GF-D8 (cell line): ENCODE measurements around the gene ZNF385D.
"Not testable (repeated sequence)": the region's sequence is repeated elsewhere in the genome, so short reads cannot be mapped to it uniquely, and the experiment has no call there.

Experiments
- DNase-seq: peaks from one replicate; lab custom pipeline; 2025; lab: John Stamatoyannopoulos, UW

Gene ZNF385D

DNA sequence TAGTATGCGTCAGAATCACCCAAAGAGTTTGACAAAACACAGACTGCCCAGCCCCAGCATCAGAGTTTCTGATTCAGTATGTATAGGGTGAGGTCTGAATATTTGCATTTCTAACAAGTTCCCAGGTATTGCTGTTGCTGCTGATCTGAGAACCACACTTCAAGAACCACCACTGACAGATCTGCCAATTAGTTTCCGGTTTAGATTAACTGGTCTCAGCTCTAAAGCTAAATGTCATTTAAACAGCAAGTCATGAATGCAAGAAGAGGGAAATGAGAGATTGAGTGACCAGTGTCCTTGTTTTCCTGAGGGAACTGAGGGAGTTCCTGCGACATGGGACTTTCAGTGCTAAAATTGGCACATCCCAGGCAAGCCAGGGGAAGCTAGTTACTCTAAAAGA lies 305.0 kb downstream of the ZNF385D start:
- no peak for DNase-seq

DNA sequence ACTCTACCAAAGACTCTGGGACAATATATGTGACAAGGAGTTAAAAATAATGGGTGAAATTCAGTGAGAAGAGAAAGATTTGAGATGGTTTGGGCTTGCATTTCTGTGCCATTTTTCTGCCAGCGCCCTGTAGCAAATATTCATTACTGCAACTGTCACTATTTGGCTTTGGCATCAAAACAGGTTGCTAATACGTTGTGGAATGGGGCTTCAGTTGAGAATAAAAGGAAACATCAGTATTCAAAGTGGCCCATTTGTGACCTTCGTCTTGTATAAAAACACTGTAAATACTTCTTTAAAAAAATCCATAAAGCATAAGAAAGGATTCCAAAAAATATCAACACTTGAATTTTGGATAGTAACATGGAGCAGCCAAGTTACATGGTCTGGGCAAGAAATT lies 309.2 kb downstream of the ZNF385D start:
- DNase-seq: no peak

DNA sequence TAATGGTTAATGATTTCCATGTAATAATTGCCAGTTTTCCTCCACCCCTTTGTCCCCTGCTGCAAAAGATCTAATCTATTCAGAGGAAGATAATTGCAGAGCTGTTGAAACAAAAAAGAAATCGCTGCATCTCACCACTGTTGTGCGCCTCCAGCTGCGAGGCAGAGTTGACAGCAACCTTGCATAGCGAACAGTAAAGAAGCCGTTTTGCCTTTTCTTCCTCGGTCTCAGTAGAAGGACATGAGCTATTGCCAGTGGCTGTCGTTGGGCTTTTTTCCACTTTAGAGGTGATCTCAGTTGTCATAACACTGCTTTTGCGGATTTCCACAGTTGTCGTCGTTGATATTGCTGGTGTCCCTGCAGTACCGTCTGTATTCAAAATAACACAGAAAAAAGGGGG lies 314.2 kb downstream of the ZNF385D start:
- DNase-seq: no peak

DNA sequence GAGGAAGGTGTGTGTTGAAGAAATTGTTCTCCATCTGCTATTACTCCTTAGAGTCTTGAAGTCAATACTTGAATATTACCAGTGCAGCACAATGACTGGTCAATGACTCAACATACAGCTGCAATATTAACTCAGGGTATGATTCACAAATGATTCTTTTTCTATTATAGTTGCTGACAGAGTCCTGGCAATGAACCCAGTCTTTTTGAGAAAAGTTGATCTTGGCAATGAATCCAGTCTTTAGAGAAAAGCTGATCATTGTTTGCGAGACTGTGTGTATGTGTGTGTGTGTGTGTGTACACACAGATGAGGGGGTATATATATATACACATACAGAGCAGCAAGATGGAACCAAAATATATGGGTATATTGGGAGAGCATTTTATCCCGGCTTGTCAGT lies 315.1 kb downstream of the ZNF385D start:
- no peak for DNase-seq

DNA sequence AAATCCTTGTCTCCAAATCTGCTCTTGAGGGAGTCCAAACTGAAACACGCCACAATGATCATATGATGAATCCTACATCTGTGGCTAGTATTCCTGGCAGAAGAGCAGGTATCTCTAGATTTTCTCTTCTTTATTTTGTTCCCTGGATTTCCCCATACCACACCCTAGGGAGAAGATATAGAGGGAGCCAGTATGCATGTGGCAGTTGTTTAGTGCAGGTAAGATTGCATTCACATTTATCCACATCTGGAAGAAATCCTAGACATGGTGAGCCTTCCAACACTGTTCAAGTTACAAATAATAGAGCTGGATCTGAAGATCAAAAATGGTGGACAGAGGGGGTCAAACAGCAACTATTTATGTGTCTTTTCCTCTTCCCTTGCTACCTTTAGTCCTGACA lies 316.7 kb downstream of the ZNF385D start:
- no peak for DNase-seq

DNA sequence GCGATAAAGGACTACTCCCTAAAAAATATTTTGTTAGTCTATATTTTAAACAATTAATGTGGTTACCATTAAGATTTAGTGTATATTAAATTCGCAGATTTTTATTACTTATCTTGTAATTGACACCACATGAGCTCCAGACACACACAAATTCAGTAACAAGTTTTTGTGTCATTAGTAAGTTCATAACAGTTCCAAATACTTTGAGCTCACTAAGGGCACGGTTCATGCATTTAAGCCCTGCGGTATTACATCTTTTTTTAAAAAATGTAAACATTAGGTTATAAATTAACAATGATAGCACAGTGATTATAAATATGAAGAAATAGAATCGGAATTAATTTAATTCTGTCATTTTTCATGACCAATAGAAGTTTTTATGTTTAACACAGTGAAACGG lies 317.3 kb downstream of the ZNF385D start:
- no peak for DNase-seq

DNA sequence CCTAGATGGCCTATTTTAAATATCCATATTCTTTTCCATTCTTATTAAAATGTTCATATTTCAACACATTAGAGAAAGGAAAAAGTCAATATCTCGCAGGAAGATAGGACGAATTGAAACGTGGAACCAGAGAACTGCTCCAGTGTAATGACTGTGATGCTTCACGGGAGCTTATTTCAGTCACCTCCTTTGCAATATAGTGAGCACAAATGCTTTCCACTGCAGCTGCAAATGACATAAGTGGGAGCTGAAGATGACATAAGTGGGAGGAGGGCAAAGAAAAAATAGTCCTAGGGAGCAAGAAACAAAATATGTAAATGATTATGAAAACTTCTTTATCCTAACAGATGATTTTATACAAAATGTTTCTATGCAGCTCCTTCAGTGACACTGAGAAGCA lies 324.1 kb downstream of the ZNF385D start:
- no peak for DNase-seq

DNA sequence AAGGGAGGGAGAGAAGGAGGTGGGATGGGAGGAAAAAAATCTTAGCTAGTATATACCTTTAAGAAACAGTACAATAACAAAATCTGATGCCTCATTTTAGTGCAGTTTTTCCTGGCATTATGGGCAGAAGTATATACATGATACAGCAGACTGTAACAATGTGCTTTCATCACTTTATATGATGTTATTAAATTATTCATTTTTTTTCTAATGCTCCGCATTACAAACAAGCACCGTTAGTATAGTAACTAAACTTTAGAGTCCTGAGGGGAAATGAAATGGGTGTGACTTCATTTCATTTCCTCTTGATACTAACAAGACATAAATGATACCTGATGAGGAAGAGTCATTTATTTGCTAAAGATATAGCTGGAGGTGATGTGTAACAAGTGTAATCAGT lies 325.3 kb downstream of the ZNF385D start:
- no peak for DNase-seq

DNA sequence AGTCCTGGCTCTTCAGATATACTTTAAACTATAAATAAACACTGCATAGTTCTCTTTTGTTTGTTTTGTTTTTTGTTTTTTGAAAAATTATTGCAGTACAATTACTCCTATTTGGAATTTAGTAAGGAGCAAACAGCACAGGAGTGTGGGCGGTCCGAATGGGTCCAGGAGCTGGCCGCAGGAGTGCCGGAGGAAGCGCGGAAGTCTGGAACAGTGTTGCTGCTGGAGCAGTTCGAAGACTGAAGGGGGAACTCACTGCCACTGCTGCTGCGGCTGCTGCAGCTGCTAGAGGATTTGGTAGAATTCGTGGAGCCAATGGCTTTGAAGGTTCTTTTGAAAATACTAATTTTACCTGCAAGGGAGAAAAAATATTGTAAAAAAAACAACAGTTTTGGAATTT lies 329.9 kb downstream of the ZNF385D start:
- no peak for DNase-seq

DNA sequence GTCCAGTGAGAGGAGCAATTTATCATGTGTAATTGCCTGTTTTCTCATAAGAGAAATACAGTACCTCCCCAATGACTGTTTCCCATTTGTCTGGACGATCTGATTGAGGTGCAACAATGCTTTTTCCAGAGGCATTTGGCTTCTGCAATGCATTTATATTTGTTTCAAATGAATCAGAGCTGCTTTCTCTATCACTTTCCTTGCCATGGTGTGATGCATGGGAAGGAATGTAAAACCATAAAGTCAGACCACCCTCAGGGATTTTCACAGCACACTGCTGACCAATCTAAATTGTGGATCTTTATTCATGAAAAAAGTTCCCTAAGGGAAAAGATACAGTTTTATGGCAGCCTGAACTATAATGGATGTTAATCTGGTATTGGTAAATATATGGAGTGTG lies 333.0 kb downstream of the ZNF385D start:
- DNase-seq: no peak

DNA sequence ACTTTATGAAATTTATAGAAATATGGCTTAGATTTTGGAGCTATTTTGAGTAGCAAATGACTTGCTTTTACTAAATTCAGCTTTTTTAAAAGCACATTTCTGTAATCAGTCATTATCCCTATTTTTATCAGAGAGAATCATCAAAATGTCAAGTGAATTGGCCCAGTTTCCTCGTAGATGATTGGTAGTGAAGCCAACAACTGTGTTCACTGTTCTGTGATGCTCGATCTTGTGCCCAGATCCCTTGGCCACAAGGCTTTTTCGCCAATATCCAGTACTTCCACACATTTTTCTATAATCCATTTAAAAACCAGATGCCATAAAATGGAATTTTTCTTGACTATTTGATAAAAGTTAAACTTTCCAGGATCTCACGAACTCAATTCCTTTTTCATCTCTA lies 336.5 kb downstream of the ZNF385D start:
- no peak for DNase-seq

DNA sequence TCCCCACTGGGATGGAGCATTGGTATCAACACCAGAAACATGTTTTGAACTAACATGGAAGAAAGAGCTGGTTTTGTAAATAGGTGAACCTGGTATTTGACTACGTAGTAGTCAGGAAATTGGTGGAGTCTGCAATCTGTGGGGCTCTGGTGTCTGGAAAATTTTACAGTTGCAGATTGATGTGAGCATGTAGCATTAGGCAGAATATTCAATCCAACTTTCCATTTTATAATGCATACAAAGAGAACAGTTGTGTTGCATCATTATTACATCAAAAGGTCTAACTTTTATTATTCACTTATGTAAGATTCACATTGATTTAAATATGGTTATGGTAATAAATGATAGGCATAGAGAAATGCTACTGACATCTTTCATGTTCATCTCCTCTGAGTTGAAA lies 340.0 kb downstream of the ZNF385D start:
- DNase-seq: no peak

DNA sequence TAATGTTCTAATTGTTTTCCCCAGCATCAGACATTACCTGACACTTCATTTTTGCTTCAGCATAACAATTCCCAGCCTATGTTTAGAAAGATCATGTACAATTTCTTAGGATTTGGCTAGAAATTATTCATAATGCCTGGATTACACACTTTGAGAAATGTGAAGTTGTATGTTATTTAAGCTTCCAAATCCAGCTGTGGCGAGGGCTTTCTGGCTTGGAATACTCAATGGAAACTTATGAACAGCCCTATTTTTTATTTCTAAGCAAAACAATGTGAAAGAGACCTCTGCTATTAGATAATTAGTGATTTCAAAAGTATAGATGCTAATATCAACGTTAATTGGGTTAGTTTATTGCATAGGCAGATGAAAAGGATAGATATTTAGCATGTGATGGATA lies 341.6 kb downstream of the ZNF385D start:
- no peak for DNase-seq

DNA sequence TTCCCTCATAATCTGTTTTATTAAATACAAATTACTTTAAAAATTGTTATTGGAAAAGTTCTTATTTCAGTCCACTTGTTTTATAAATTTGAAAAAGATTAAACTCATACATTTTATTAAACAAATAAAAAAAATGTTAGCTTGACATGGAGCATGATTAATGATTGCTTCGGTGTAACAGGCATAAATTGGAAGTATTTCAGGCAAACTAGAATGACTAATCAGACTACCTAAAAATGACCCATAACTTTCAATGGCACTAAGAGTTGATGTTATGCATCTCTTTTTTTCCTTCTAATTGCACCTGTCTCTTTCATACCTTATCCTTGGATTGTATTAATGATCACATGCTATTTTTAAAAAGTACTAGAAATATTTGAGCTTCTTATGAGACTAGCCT lies 343.3 kb downstream of the ZNF385D start:
- no peak for DNase-seq

DNA sequence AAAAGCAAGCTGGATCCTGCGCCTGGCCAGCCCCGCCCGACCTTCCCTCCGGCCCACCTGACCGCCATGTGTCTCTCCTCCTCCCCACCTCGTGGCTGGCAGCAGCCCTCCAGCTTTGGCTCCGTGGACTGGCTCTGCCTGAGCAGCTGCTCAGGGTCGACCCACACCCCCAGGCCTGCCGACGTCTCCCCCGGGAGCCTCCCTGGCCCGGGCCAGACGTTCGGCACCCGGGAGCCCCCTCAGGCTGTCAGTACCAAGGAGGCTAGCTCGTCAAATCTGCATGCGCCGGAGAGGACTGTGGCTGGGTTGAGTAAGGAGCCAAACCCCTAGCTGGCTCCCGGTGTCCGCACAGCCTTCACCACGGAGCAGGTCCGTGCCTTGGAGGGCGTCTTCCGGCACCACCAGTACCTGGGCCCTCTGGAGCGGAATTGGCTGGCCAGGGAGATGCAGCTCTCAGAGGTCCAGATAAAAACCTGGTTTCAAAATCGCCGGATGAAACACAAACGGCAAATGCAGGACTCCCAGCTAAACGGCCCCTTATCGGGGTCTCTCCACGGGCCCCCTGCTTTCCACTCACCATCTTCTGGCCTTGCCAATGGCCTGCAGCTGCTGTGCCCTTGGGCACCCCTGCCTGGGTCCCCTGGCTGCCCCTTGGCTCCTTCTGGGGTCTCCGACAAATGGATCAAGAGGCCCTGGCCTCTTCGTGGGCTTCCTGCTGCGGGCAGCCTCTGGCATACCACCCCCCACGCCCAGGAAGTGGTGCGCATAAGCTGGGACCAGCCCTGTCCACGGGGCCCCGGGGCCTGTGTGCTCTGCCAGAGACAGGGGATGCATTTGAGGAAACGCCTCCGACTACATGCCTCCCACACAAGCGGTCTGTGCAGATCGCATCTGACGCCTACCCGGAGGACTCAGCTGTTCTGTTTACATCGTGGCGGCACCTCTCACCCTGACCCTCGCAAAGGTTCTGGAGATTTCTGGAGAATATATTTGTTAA lies 345.0 kb downstream of the ZNF385D start:
- DNase-seq: no peak

DNA sequence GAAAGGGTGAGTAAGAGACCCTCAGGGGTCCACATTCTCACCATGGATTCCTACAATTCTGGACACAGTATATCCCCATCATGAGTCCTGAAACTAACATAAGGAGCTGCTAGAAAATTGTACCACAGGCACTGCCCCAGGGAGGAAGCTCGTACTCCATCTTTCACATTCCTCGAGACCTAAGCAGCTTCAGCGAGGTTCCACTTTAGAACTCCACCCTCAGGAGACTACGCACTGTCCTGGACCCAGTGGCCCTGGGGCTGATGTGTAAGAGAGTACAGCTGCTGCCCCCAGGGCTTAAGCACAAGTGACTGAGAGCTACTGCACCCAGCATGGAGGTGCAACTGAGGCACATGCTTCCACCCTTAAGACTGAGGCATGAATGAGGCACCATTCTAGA lies 352.5 kb downstream of the ZNF385D start:
- DNase-seq: no peak

DNA sequence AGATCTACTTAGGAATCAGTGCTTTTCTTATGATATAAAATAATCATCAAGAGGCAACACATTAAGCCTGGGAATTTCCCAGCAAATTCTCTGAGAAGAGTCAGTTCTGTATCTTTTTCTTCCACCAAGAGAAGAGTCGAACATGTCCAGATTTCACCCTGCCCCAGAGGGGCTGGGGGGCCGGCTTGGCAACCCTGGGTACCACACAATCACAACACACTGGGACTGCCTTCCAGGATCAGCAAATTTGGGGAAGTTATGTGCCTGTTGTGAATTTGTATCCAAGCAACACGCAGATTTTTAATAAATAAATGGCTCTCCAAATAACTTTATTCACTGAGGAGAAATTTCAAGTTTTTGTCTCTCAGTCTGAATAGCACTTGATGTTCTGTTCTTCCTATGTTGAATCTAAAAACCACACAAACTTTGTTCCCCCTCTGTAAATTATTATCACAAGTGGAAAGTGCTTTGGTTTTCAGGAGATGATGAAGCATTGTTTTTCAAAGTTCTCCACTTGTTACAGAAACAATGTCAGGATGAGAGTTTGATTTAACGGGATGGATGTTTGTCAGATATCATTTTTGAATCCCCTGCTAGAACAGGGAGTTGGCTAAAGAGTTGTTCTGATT lies 357.2 kb downstream of the ZNF385D start:
- DNase-seq: no peak

DNA sequence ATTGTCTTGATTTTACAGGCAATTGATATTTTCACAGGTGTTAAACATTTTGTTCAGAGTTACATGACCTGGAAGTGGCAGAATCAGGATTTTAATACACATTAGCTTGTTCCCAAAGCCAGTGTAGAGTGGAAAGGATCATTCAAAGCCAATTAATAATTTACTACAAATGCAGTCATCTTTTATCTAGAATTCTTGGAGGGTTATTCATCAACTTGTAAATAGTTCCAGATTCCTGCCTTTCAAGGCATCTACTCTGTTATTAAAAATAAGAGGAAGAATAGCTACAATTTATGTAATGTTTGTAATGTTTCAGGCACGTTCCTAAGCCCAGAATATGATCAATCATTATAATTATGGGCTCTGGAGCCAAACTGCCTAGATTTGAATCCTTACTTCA lies 358.5 kb downstream of the ZNF385D start:
- no peak for DNase-seq

DNA sequence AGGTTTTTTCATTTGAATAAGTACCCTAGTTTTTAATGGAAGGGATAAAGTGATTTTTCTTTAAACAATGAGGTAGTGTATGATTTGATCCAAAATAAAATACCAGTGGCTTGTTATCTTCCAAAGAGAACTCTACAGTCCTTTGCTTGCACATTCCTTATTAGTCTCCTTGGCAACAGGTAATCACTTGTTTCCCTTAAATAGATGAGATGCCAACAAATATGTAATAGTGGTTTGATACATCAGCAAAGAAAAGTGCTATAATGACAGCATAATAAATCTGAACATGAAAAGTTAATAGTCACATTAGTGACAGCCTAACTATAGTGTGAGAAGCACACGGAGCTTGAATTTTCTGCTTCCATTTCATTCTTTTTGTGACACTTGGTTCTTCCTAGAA lies 360.2 kb downstream of the ZNF385D start:
- DNase-seq: no peak

DNA sequence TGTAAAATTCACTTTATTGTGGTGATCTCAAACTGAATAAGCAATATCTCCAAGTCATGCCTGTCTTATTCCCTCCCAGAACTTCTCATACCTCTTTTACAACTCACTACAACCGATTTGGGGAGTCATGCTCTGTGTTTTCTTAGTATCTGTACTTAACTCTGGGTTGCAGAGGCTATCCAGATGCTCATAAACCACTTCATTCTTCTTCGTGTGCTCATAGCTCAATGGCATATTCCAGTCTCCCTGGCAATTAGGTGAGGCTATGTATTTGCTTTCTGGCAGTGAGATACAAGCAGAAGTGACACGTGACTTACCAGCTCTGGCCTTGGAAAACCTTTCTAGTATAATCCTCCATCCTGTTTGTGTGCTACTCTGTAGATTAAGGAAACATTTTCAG lies 360.9 kb downstream of the ZNF385D start:
- no peak for DNase-seq

DNA sequence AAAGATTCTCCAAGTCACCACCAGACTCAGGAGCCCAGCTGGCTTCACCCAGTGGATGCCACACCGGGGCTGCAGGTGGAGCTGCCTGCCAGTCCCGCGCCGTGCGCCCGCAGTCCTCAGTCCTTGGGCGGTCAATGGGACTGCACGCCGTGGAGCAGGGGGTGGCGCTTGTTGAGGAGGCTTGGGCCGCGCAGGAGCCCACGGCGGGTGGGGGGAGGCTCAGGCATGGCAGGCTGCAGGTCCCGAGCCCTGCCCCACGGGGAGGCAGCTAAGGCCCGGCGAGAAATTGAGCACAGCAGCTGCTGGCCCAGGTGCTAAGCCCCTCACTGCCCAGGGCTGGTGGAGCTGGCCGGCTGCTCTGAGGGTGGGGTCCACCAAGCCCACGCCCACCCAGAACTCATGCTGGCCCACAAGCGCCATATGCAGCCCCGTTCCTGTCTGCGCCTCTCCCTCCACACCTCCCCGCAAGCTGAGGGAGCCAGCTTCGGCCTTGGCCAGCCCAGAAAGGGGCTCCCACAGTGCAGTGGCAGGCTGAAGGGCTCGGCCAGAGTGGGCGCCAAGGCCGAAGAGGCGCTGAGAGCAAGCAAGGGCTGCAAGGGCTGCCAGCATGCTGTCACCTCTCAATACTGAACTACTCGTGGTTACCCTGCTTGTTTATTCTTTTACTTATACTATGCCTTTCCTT lies 363.7 kb downstream of the ZNF385D start:
- not testable (repeated sequence) for DNase-seq

DNA sequence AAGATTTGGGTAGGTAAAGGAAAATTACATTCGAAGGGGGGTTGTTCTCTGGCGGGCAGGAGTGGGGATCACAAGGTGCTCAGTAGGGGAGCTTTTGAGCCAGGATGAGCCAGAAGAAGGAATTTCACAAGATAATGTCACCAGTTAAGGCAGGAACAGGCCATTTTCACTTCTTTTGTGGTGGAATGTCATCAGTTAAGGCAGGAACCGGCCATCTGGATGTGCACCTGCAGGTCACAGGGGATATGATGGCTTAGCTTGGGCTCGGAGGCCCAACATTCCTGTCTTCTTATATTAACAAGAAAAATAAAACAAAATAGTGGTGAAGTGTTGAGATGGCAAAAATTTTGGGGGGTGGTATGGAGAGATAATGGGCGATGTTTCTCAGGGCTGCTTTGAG lies 373.0 kb downstream of the ZNF385D start:
- not testable (repeated sequence) for DNase-seq
